Measurements from ENCODE around the gene ENOPH1. TPM values are rescaled to one million over a fixed set of nuclear protein-coding genes. Genes with fewer than 3 reads are reported as not detected.
A peak's percentile ranks its signal among the peaks of the same experiment; 100 is the strongest.

ENOPH1 gene
- total and polyA plus RNA-seq, 2 of the 13 experiments (the other 11 are each of a cell fraction or from before 2014, with no cell fraction given), result 15.5 to 64.3 TPM

- TF ChIP-seq, protein P1, sequence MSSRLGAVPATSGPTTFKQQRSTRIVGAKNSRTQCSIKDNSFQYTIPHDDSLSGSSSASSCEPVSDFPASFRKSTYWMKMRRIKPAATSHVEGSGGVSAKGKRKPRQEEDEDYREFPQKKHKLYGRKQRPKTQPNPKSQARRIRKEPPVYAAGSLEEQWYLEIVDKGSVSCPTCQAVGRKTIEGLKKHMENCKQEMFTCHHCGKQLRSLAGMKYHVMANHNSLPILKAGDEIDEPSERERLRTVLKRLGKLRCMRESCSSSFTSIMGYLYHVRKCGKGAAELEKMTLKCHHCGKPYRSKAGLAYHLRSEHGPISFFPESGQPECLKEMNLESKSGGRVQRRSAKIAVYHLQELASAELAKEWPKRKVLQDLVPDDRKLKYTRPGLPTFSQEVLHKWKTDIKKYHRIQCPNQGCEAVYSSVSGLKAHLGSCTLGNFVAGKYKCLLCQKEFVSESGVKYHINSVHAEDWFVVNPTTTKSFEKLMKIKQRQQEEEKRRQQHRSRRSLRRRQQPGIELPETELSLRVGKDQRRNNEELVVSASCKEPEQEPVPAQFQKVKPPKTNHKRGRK (CRISPR knock-in tag; IDR thresholded peaks at IDR 0.05), result no peak
- TF ChIP-seq HIVEP1 (CRISPR knock-in tag; IDR thresholded peaks at IDR 0.05), result no peak
- no peak for TF ChIP-seq NCOA5 (CRISPR knock-in tag; IDR thresholded peaks at IDR 0.05)
- no peak for TF ChIP-seq EZH2 (conservative IDR thresholded peaks at IDR 0.05; ENCODE audit: low read depth, low read length)
- no peak for TF ChIP-seq PBX2 (CRISPR knock-in tag; IDR thresholded peaks at IDR 0.05)
- TF ChIP-seq, protein P2, sequence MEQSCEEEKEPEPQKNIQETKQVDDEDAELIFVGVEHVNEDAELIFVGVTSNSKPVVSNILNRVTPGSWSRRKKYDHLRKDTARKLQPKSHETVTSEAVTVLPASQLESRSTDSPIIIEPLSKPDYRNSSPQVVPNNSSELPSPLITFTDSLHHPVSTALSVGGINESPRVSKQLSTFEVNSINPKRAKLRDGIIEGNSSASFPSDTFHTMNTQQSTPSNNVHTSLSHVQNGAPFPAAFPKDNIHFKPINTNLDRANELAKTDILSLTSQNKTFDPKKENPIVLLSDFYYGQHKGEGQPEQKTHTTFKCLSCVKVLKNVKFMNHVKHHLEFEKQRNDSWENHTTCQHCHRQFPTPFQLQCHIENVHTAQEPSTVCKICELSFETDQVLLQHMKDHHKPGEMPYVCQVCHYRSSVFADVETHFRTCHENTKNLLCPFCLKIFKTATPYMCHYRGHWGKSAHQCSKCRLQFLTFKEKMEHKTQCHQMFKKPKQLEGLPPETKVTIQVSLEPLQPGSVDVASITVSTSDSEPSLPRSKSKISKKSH (CRISPR knock-in tag; IDR thresholded peaks at IDR 0.05; ENCODE audit: borderline replicate concordance), result peak; percentile 20; the same call in 1 of the 2 replicates
- TF ChIP-seq IRF2 (CRISPR knock-in tag; IDR thresholded peaks at IDR 0.05), result peak; percentile 40; the same call in 1 of the 2 replicates
- no peak for TF ChIP-seq ZNF549 (CRISPR knock-in tag; IDR thresholded peaks at IDR 0.05)
- TF ChIP-seq, protein P3, sequence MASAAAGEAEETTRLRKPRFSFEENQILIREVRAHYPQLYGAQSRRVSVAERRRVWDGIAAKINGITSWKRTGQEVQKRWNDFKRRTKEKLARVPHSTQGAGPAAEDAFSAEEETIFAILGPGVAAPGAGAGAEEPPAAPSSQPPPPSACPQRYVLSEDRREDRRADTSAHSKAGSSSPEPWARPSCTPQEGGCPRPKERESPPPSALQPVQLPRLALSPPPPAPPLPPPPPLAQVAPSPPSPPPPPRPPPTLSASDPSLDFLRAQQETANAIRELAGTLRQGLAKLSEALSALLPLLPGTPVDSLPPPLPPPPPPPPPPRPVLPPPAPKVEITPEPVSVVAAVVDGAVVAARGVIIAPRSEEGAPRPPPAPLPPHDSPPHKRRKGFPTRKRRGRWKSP (CRISPR knock-in tag; IDR thresholded peaks at IDR 0.05), result no peak
- TF ChIP-seq CBFB (CRISPR knock-in tag; IDR thresholded peaks at IDR 0.05), result no peak
- TF ChIP-seq, protein P4, sequence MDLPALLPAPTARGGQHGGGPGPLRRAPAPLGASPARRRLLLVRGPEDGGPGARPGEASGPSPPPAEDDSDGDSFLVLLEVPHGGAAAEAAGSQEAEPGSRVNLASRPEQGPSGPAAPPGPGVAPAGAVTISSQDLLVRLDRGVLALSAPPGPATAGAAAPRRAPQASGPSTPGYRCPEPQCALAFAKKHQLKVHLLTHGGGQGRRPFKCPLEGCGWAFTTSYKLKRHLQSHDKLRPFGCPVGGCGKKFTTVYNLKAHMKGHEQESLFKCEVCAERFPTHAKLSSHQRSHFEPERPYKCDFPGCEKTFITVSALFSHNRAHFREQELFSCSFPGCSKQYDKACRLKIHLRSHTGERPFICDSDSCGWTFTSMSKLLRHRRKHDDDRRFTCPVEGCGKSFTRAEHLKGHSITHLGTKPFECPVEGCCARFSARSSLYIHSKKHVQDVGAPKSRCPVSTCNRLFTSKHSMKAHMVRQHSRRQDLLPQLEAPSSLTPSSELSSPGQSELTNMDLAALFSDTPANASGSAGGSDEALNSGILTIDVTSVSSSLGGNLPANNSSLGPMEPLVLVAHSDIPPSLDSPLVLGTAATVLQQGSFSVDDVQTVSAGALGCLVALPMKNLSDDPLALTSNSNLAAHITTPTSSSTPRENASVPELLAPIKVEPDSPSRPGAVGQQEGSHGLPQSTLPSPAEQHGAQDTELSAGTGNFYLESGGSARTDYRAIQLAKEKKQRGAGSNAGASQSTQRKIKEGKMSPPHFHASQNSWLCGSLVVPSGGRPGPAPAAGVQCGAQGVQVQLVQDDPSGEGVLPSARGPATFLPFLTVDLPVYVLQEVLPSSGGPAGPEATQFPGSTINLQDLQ (CRISPR knock-in tag; IDR thresholded peaks at IDR 0.05), result no peak
- peak; percentile 33; the same call in 1 of the 2 replicates for TF ChIP-seq PPARG (CRISPR knock-in tag; conservative IDR thresholded peaks at IDR 0.05)
- no peak for TF ChIP-seq FIP1L1 (IDR thresholded peaks at IDR 0.05; ENCODE audit: borderline replicate concordance, insufficient read depth, low read depth, low read length)
These were observed 1.2 kb upstream of the ENOPH1 start (continued) for GRCh38 chr4:82428969-82429727.
